NCI-H82 treated with DMSO at 0.1 percent for 48 hours (cell line): ENCODE results near the gene CP.

Source experiments
- DNase-seq: peaks from one replicate; lab custom pipeline; 2025; ENCODE audit not compliant: unreplicated experiment; lab: John Stamatoyannopoulos, UW

Gene CP

DNA sequence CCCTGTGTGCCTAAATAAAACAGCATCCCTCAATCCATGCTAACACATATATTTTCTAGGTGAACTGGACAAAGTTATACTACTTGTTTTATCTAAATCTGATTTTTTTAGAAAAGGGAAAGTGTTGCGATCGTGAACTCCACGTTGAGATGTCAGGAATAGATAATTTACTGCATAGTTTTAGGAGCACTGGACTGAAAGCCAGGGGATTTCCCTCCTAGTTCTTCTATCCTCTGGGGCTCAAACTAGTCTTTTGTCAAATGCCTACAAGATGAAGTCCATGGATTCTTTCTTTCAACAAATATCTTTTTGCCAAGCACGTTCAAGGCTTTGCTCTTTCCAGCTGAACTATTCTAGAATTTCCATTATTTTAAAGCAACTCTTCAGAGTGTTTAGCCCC, 92.8 kb downstream of the CP start:
- no peak for DNase-seq

DNA sequence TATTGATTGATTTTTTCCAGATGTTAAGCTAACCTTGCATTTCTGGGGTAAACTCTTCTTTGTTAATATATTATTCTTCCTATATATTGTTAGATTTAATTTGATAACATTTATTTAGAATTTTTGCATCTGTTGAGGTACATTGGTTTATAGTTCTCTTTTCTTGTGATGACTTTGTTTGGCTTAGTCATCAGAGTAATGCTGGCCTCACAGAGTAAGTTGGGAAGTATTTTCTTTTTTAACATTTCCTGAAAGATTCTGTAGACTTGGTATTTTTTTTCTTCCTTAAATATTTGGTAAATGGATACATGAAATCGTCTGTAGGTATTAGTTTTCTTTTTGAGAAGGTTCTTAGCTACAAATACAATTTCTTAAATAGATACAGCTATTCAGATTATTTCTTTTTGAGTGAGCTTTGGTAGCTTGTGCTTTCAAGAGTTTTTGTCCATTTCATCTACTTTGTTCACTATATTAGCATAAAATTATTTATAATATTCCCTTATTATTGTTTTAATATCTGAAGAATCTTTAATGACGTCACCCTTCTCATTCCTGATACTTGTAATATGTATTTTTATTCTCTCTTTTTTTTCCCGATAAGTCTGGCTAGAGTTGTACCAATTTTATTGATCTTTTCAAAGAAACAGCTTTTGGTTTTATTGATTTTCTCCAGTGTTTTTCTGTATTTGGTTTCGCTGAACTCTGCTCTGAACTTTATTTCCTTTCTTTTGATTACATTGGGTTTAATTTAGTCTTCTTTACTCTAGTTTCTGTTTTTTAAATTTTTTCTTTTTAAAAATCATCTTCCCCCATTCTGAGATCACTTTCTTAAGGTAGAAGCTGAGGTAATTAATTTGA, 98.7 kb downstream of the CP start:
- no peak for DNase-seq
